ENCODE measurements around the gene OR51B2.
"Not testable (repeated sequence)": the region's sequence is repeated elsewhere in the genome, so short reads cannot be mapped to it uniquely, and the experiment has no call there.

OR51B2 gene

GRCh38 chr11:5362017-5362625, 38.0 kb upstream of the OR51B2 start:
- POLR2A ChIA-PET, result no interaction called here
- CTCF ChIA-PET, result no interaction called here
- Histone ChIP-seq H3K4me1 (ENCODE audit: control insufficient read depth, insufficient read depth, low read length) (no peaks in the 10 kb centered on the region), H3K4me3 (ENCODE audit: low read depth, low read length) (no peak overlapping the region), H3K27ac (ENCODE audit: extremely low read depth, low read depth, low read length) (no peak overlapping the region), H3K9me3 (ENCODE audit: control insufficient read depth, insufficient read depth, low read depth, low read length) (no peaks in the 10 kb centered on the region), H3K36me3 (ENCODE audit: control insufficient read depth in 2 of 2, insufficient read depth in 1 of 2, low read length in 2 of 2) (no peaks in the 10 kb centered on the region)
- no peak for TF ChIP-seq SP3 (tag by site-specific recombination; IDR thresholded peaks at IDR 0.05)

DNA sequence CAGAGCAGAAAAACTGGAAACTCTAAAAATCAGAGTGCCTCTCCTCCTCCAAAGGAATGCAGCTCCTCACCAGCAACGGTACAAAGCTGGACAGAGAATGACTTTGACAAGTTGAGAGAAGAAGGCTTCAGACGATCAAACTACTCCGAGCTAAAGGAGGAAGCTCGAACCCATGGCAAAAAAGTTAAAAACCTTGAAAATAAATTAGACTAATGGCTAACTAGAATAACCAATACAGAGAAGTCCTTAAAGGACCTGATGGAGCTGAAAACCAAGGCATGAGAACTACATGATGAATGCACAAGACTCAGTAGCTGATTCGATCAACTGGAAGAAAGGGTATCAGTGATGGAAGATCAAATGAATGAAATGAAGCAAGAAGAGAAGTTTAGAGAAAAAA, 31.9 kb upstream of the OR51B2 start:
- H3K9me3 ChIP-seq (ENCODE audit: control insufficient read depth, insufficient read depth, low read depth, low read length); H3K36me3 ChIP-seq (ENCODE audit: control insufficient read depth in 2 of 2, insufficient read depth in 1 of 2, low read length in 2 of 2); H3K4me3 ChIP-seq (ENCODE audit: low read depth, low read length); CTCF ChIA-PET; H3K27ac ChIP-seq (ENCODE audit: extremely low read depth, low read depth, low read length); H3K4me1 ChIP-seq (ENCODE audit: control insufficient read depth, insufficient read depth, low read length); POLR2A ChIA-PET: not testable (repeated sequence)

DNA sequence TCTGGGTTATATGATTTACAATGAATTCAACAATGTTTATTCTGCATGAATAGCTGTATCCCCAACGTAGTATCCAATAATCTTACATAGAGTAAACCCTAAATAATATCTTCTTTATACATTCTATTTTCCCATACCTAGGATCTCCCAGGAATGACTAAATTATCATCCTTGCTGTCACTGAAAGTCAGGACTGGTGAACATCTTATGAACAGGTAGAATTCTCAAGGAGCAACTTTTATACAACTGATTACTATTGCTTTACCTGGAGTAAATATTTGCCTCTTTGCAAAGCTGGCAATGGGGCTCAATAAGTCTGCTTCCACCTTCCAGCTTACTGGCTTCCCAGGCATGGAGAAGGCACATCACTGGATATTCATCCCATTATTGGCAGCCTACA, 27.1 kb upstream of the OR51B2 start, which contains the start of gene OR51B6:
TSS of gene OR51B6 (plus strand) at position 301 of the 400 bp plus-strand sequence. CDS start at position 301, 0 bp downstream.
- TF ChIP-seq, protein P1, sequence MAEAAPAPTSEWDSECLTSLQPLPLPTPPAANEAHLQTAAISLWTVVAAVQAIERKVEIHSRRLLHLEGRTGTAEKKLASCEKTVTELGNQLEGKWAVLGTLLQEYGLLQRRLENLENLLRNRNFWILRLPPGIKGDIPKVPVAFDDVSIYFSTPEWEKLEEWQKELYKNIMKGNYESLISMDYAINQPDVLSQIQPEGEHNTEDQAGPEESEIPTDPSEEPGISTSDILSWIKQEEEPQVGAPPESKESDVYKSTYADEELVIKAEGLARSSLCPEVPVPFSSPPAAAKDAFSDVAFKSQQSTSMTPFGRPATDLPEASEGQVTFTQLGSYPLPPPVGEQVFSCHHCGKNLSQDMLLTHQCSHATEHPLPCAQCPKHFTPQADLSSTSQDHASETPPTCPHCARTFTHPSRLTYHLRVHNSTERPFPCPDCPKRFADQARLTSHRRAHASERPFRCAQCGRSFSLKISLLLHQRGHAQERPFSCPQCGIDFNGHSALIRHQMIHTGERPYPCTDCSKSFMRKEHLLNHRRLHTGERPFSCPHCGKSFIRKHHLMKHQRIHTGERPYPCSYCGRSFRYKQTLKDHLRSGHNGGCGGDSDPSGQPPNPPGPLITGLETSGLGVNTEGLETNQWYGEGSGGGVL (tag by site-specific recombination; IDR thresholded peaks at IDR 0.05), result no peak
- TF ChIP-seq KLF8 (tag by site-specific recombination; IDR thresholded peaks at IDR 0.05) (no peak), ZNF121 (tag by site-specific recombination; IDR thresholded peaks at IDR 0.05) (no peak), ZNF521 (tag by site-specific recombination; IDR thresholded peaks at IDR 0.05) (no peak), ZBTB48 (tag by site-specific recombination; IDR thresholded peaks at IDR 0.05) (no peak), ZNF354C (tag by site-specific recombination; IDR thresholded peaks at IDR 0.05; ENCODE audit: borderline replicate concordance, low read depth) (no peak), ZNF274 (IDR thresholded peaks at IDR 0.05; ENCODE audit: low read length) (no peak), ZNF274 (tag by site-specific recombination; IDR thresholded peaks at IDR 0.05; ENCODE audit: borderline replicate concordance) (no peak), ZBTB11 (tag by site-specific recombination; conservative IDR thresholded peaks at IDR 0.05; ENCODE audit: low read depth) (no peak), ZIC2 (tag by site-specific recombination; IDR thresholded peaks at IDR 0.05) (no peak), ZNF341 (tag by site-specific recombination; IDR thresholded peaks at IDR 0.05; ENCODE audit: low read depth) (no peak), ZNF837 (tag by site-specific recombination; IDR thresholded peaks at IDR 0.05) (no peak), REST (tag by site-specific recombination; IDR thresholded peaks at IDR 0.05) (no peak)
- no peaks in the 10 kb centered on the region for H3K4me1 ChIP-seq (ENCODE audit: control insufficient read depth, insufficient read depth, low read length)
- H3K9me3 ChIP-seq (ENCODE audit: control insufficient read depth, insufficient read depth, low read depth, low read length), result no peaks in the 10 kb centered on the region
- no peak within 1 kb of the TSS for H3K4me3 ChIP-seq (ENCODE audit: low read depth, low read length)
- H3K27ac ChIP-seq (ENCODE audit: extremely low read depth, low read depth, low read length), result no peak within 1 kb of the TSS
- POLR2A ChIA-PET, result no interaction called here
- H3K36me3 ChIP-seq (ENCODE audit: control insufficient read depth in 2 of 2, insufficient read depth in 1 of 2, low read length in 2 of 2), result no peaks in the 10 kb centered on the region
- CTCF ChIA-PET, result no interaction called here
